Naive thymus-derived CD8-positive, alpha-beta T cell (primary cell): ENCODE data around the gene STBD1. TPM values are rescaled to one million over a fixed set of nuclear protein-coding genes. Genes with fewer than 3 reads are reported as not detected.
"Not testable (repeated sequence)": the region's sequence is repeated elsewhere in the genome, so short reads cannot be mapped to it uniquely, and the experiment has no call there.

Source experiments
- ATAC-seq, 2 donors: fragments of 150-1000 bp; cut with Tn5 transposase in 1 of 2; sonication (Bioruptor Pico), chemical (Tn5 transposase) in 1 of 2; 1 replicate in 1 of 2; 2 replicates in 1 of 2; pipeline ENCODE4 v1.10.0; 2021; ENCODE audit warnings: mild to moderate bottlenecking in 2 of 2, moderate library complexity in 2 of 2
- POLR2A ChIA-PET: fragments of 350-600 bp; sonication (Branson Sonifier 250); formaldehyde crosslinking; loops from one replicate; lab custom pipeline; 2021; ENCODE audit warnings: antibody characterized with exemption; lab: Charles Lee
- DNase-seq, 10 donors: peaks; one replicate each; pipeline versions ENCODE4 v3.0.0 to v3.0.0-alpha.2; 2020 to 2022
- H3K27ac Mint-ChIP-seq, 10 donors: one replicate each; pipeline ENCODE4 v1.8.0; 2020 to 2022; ENCODE audit warnings: mild to moderate bottlenecking in 10 of 10, mixed read lengths in 10 of 10, moderate library complexity in 4 of 10, inconsistent platforms in 1 of 10
- H3K27me3 Mint-ChIP-seq, 5 donors: one replicate each; pipeline ENCODE4 v1.8.0; 2021 to 2022; ENCODE audit warnings: mixed read lengths in 5 of 5
- H3K36me3 Mint-ChIP-seq, 3 donors: one replicate each; pipeline ENCODE4 v1.8.0; 2020 to 2022; ENCODE audit warnings: mixed read lengths in 3 of 3, mild to moderate bottlenecking in 2 of 3, inconsistent platforms in 1 of 3
- H3K4me1 Mint-ChIP-seq, 4 donors: one replicate each; pipeline ENCODE4 v1.8.0; 2021 to 2022; ENCODE audit warnings: mixed read lengths in 4 of 4
- H3K4me3 Mint-ChIP-seq, 10 donors: one replicate each; pipeline ENCODE4 v1.8.0; 2020 to 2022; ENCODE audit warnings: mild to moderate bottlenecking in 10 of 10, mixed read lengths in 10 of 10, moderate library complexity in 6 of 10, inconsistent platforms in 1 of 10
- H3K9me3 Mint-ChIP-seq, 9 donors: one replicate each; pipeline ENCODE4 v1.8.0; 2020 to 2022; ENCODE audit warnings: mixed read lengths in 9 of 9, mild to moderate bottlenecking in 3 of 9, inconsistent platforms in 1 of 9, moderate library complexity in 1 of 9
- polyA plus RNA-seq, 3 donors: library from polyadenylated mRNA; unstranded; fragments of 300-500 nt; fragmentation: Illumina TruSeq; gene quantifications; one replicate each; pipeline ENCODE4 v1.2.3, GENCODE V29; 2021
- total RNA-seq, 8 experiments: library from RNA in 2 of 8; stranded (reverse) in 2 of 8; gene quantifications; one replicate each; pipeline ENCODE4 v1.2.3 and lab custom pipeline; 2021 to 2026

Gene STBD1
- total and polyA plus RNA-seq, 5 experiments from 2014 or later: 0.16 to 0.66 (median 0.38) TPM

GRCh38 chr4:76342803-76343202, 36.3 kb downstream of the STBD1 start:
- no peak for ATAC-seq
- Mint-ChIP-seq H3K36me3 (peaks cover 0 to 13% (median 6%) of the 10 kb centered on the region in 3 donors), H3K27ac (no peak overlapping the region), H3K27me3 (peaks cover 0 to 20% (median 5%) of the 10 kb centered on the region in 5 donors), H3K4me3 (no peak overlapping the region), H3K4me1 (peaks cover 0 to 9% (median 0%) of the 10 kb centered on the region in 4 donors), H3K9me3 (peaks cover 0 to 17% (median 10%) of the 10 kb centered on the region in 9 donors)
- DNase-seq: no peak
- POLR2A ChIA-PET: no interaction called here

- ATAC-seq (peak; percentile 33 to 73), DNase-seq (peak in 5 of 10 donors; percentile 2 to 37 (median 28))
- POLR2A ChIA-PET: interaction anchor here (1.2 kb wide), 1 partner anchor 146 kb away, joined by 5 read pairs; no protein-coding TSS in a partner anchor
- Mint-ChIP-seq H3K4me1 (peaks cover 3 to 11% (median 8%) of the 10 kb centered on the region in 4 donors), H3K9me3 (peaks cover 10 to 29% (median 23%) of the 10 kb centered on the region in 9 donors), H3K27ac (peak overlapping the region in 6 of 10 donors; percentile 0 to 33 (median 16)), H3K27me3 (peaks cover 0 to 16% (median 2%) of the 10 kb centered on the region in 5 donors), H3K36me3 (peaks cover 0 to 24% (median 5%) of the 10 kb centered on the region in 3 donors), H3K4me3 (peak overlapping the region; percentile 1 to 62 (median 32))
Observed at GRCh38 chr4:76354517-76355473, 48.3 kb downstream of the STBD1 start.

GRCh38 chr4:76357981-76358380, 51.4 kb downstream of the STBD1 start:
- H3K27me3 Mint-ChIP-seq: peaks cover 0 to 16% (median 4%) of the 10 kb centered on the region in 5 donors

GRCh38 chr4:76359881-76360466, 53.4 kb downstream of the STBD1 start:
- Mint-ChIP-seq H3K36me3 (peaks cover 0 to 32% (median 11%) of the 10 kb centered on the region in 3 donors), H3K9me3 (peaks cover 11 to 40% (median 24%) of the 10 kb centered on the region in 9 donors), H3K27me3 (peaks cover 0 to 20% (median 4%) of the 10 kb centered on the region in 5 donors)
- ATAC-seq, H3K4me3 Mint-ChIP-seq, H3K4me1 Mint-ChIP-seq, H3K27ac Mint-ChIP-seq, POLR2A ChIA-PET, DNase-seq: not testable (repeated sequence)

More at GRCh38 chr4:76357981-76358380, 51.4 kb downstream of the STBD1 start:
- ATAC-seq (no peak), DNase-seq (no peak)
- Mint-ChIP-seq H3K27ac (no peak overlapping the region), H3K4me3 (no peak overlapping the region), H3K36me3 (peaks cover 0 to 32% (median 11%) of the 10 kb centered on the region in 3 donors), H3K9me3 (peaks cover 11 to 40% (median 24%) of the 10 kb centered on the region in 9 donors), H3K4me1 (peaks cover 3 to 11% (median 8%) of the 10 kb centered on the region in 4 donors)
- POLR2A ChIA-PET: no interaction called here

Other genes starting within 250 kb of the STBD1 start
- gene ART3, start 232.0 kb upstream of the STBD1 start, total RNA-seq: not detected
- not detected for gene ART3, start 232.0 kb upstream of the STBD1 start, polyA plus RNA-seq
- gene NUP54, start 158.3 kb upstream of the STBD1 start, total RNA-seq: 10 to 100 TPM; 50.8 to 59.9 TPM
- 10 to 100 TPM; 36.8 to 40.0 (median 37.8) TPM for gene NUP54, start 158.3 kb upstream of the STBD1 start, polyA plus RNA-seq
- 10 to 100 TPM; 23.2 to 25.8 TPM for gene SCARB2, start 92.9 kb upstream of the STBD1 start, total RNA-seq
- gene SCARB2, start 92.9 kb upstream of the STBD1 start, polyA plus RNA-seq: 10 to 100 TPM; 11.0 to 14.3 (median 14.0) TPM
- 1 to 10 TPM in 1 of 2 experiments, under 1 TPM in 1; 0.60 to 1.3 TPM for gene FAM47E, start 55.0 kb upstream of the STBD1 start, total RNA-seq
- under 1 TPM in 1 of 3 donors, not detected in 2; 0.64 TPM for gene FAM47E, start 55.0 kb upstream of the STBD1 start, polyA plus RNA-seq
- gene CCDC158, start 114.4 kb downstream of the STBD1 start, total RNA-seq: not detected
- not detected for gene CCDC158, start 114.4 kb downstream of the STBD1 start, polyA plus RNA-seq
- not detected for gene SHROOM3, start 128.5 kb downstream of the STBD1 start, total RNA-seq
- not detected for gene SHROOM3, start 128.5 kb downstream of the STBD1 start, polyA plus RNA-seq